Esophagus muscularis mucosa (tissue), 4 donors: ENCODE results near the gene MLF1.

ENCODE experiments used
- EP300 ChIP-seq: sonication (generic); formaldehyde crosslinking; IDR thresholded peaks from one replicate; pipeline ENCODE4 v1.6.1; 2017; ENCODE audit warnings: antibody characterized with exemption
- POLR2A ChIP-seq: fragments of 450-650 bp; IDR thresholded peaks from one replicate; pipeline ENCODE4 v1.6.1; 2017; ENCODE audit warnings: antibody characterized with exemption, moderate library complexity, mild to moderate bottlenecking, low read depth
- TF ChIP-seq, protein P1 (sequence below), 3 experiments: fragments of 200-600 bp in 2 of 3; fragments of 450-650 bp in 1 of 3; sonication (generic) in 2 of 3; IDR thresholded peaks; one replicate each; pipeline ENCODE4 v1.5.1; 2017 to 2019; ENCODE audit warnings: antibody characterized with exemption in 3 of 3, mild to moderate bottlenecking in 2 of 3, moderate library complexity in 1 of 3

DNA sequence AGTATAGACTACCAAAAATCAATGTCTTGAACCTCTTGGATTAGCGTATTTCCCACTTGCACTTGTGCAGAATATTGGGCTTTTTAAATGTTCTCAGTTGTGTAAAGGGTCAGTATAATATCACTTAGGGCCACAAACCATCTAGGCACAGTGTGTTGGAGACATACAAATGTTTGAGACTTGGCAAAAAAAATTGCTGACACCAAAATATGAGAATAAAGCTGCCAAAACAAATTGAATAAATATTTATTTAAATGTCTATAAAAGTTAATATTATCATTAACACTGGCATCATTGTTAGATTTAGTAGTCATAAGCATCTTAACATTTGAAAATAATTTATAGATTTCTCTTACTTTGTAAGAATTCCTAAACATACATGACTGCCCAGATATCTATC, 30.9 kb upstream of the MLF1 start:
- TF ChIP-seq, protein P1, sequence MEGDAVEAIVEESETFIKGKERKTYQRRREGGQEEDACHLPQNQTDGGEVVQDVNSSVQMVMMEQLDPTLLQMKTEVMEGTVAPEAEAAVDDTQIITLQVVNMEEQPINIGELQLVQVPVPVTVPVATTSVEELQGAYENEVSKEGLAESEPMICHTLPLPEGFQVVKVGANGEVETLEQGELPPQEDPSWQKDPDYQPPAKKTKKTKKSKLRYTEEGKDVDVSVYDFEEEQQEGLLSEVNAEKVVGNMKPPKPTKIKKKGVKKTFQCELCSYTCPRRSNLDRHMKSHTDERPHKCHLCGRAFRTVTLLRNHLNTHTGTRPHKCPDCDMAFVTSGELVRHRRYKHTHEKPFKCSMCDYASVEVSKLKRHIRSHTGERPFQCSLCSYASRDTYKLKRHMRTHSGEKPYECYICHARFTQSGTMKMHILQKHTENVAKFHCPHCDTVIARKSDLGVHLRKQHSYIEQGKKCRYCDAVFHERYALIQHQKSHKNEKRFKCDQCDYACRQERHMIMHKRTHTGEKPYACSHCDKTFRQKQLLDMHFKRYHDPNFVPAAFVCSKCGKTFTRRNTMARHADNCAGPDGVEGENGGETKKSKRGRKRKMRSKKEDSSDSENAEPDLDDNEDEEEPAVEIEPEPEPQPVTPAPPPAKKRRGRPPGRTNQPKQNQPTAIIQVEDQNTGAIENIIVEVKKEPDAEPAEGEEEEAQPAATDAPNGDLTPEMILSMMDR (IDR thresholded peaks at IDR 0.05): no peak
- no peak for TF ChIP-seq EP300
- TF ChIP-seq POLR2A: no peak
